Stimulated activated naive CD4-positive, alpha-beta T cell treated with Interleukin-2 at 50 U/mL for 16 hours (primary cell): Measurements from ENCODE around the gene CCNI2.
"Not testable (repeated sequence)": the region's sequence is repeated elsewhere in the genome, so short reads cannot be mapped to it uniquely, and the experiment has no call there.

Experiments used
- DNase-seq: peaks from one replicate; lab custom pipeline; 2025; lab: John Stamatoyannopoulos, UW

CCNI2 gene

GRCh38 chr5:132781029-132781428, 33.8 kb downstream of the CCNI2 start:
- DNase-seq = no peak

GRCh38 chr5:132782101-132782500, 34.9 kb downstream of the CCNI2 start:
- DNase-seq = no peak

GRCh38 chr5:132785365-132785764, 38.1 kb downstream of the CCNI2 start:
- no peak for DNase-seq

- DNase-seq = no peak
Observed at GRCh38 chr5:132785864-132786263, 38.6 kb downstream of the CCNI2 start.

- no peak for DNase-seq
Observed at GRCh38 chr5:132787076-132787475, 39.9 kb downstream of the CCNI2 start.

GRCh38 chr5:132788508-132788907, 41.3 kb downstream of the CCNI2 start:
- DNase-seq = no peak

- no peak for DNase-seq
Observed at GRCh38 chr5:132788990-132789886, 42.0 kb downstream of the CCNI2 start.

- no peak for DNase-seq
Observed at GRCh38 chr5:132790201-132790865, 43.1 kb downstream of the CCNI2 start.

GRCh38 chr5:132791026-132791425, 43.8 kb downstream of the CCNI2 start:
- no peak for DNase-seq

- no peak for DNase-seq
Observed at GRCh38 chr5:132797651-132798050, 50.4 kb downstream of the CCNI2 start.

- no peak for DNase-seq
Observed at GRCh38 chr5:132799392-132799791, 52.2 kb downstream of the CCNI2 start.

GRCh38 chr5:132800545-132800944, 53.3 kb downstream of the CCNI2 start:
- no peak for DNase-seq

- no peak for DNase-seq
Observed at GRCh38 chr5:132802044-132802684, 54.9 kb downstream of the CCNI2 start.

GRCh38 chr5:132802685-132803066, 55.5 kb downstream of the CCNI2 start:
- not testable (repeated sequence) for DNase-seq
